ENCODE results near the gene OPA1.

Gene OPA1

DNA sequence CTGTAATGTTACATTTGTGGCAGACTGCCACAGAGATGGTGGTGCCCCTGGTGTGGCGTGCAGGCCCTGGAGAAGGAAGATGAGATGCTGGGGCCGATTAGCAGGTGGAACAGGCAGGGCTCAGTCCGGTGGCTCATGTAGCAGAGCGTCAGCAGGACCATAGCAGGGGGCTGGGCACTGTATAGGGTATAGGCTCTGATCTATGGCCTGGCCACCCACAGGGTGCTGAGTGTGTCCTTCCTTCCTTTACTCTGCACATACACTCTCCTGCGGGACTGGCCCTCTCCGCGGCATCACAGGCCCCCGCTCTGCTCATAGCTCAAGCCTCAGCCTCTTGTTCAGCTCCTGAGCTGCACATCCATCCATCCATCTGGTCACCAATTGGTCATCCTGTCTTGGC lies 143.6 kb downstream of the OPA1 start:
- DNase-seq (ENCODE audit: low spot score), result no peak

DNA sequence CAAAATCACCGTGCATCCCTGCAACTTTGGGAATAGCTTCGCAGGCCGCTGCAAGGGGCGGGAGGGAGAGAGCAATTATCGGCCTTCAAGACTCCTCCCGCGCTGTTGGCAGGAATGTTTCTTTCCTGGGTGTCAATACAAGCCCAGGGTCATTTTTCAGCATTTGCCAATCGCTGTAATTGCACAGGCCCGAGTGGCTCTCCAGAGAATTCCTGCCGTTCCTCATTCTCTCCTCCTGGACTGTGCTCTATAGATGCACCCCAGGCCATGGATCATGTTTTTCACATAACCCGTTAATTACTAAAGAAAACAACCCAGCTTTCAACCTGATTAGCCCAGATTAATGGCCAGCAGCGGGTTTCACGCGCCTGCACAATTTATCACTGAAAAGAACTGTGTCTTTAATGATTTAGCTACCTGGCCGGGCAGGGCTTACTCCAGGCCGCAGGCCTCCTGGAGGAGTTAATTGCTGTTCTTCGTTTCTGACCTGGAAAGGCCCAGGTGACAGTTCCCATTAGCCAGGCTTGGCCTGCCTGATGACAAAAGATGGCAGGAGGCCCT lies 144.3 kb downstream of the OPA1 start:
- no peak for DNase-seq (ENCODE audit: low spot score)

DNA sequence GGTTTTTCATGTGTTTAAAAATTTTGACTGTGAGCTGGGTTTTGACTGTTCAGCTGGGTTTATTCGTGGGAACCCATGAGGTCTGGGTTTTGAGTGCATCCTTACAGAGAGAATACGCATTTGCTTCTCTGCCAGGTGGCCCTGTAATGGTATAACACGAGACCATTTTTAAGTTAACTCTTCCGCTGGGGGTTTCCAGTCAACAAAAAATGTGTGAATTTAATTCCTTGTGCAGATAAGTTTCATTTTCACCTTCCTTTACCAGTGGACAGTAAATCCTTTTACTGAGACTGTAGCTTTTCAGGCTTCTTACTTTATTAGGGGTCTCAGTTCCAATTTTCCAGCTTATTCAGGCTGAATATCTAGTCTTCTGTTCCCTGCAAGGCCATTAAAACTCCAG lies 149.6 kb downstream of the OPA1 start:
- no peak for DNase-seq (ENCODE audit: low spot score)

DNA sequence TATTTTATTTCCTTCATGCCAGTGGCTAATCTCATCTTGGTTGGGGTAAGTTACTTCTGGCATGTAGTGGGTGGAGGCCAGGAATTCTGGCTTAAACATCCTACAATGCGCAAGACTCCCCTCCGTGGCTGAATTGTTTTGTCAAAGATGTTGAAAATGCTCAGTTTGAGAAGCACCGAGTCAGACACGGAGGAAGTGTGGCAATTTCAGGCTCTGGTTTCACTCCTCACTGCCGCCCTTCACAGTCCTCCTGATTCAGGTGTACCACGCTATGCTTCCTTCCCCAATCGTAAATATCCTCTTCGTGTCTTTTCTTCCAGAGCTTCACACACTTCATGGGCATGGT lies 150.7 kb downstream of the OPA1 start:
- no peak for DNase-seq (ENCODE audit: low spot score)

DNA sequence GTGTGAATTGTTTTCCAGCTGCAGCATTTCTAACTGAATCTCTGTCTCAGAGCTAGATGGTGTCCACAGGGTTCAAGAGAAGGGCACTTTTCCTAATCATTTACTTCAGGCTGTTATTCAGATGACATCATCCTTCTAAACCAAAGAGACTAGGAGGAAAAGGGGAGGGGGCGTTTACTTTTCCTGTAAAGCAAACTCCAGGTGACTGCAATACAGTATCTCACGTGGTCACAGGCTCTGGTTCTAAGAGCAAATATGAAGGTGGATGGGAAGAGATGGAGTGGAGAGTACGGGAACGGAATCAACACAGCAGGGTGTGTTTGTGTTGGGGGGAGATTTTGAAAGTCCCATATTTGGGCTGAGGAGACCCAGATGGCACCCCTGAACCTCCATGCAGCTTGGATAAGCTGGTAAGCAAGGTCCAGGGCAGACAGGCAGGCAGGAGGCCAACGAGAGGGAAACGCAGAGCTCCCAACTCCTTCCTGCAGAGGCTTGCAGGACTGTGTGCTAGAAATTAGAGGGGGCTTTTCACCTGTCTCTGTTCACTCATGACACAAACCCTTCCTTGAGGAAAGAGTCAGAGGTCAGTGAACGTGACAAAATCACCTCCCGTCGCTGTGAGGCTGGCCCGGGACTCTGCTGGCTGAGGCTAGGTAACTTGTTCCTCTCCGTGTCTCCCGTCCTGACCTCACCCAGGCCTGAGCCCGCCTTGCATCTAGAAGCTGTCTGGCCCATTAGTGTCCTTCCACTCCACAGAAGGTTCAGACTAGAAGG lies 151.2 kb downstream of the OPA1 start:
- no peak for DNase-seq (ENCODE audit: low spot score)

DNA sequence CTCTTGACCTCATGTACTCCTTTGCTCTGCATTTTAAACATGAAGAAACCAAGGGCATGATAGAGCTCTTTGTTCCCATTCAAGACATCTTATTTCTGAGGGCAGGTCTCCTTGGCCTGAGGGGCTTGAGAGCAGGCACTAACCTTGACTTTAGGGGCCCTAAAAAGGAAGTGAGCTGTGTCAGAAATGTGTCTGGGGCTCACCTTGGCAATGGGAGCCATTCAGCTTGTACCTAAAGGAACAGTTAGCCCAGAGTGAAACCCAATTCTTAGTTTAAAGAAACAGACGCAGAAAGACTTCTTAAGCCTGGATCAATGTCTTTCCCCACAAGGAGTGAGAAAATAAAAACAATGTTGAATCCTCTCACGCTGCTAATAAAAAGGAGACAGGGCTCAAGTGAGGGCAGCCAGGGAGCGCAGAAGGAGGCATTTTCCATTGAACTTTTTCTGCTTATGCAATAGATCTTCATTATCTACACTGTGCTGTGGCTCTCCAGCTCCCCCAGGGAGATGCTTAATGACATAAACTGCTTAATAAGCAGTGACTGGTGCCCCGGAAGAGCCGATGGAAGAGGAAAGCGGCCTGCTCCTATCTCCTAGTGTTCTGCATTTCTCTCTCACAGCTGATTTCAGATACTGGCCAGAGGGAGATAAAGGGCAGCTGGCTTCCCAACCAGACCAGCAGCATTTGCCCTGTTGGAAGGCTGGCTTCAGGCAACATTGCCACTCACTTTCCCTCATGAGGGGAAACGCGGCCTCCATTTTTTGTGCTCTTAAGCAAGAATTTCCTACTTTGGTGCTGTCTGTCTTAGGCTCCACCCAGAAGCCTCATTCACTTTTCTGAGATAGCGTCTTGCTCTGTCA lies 152.0 kb downstream of the OPA1 start:
- DNase-seq (ENCODE audit: low spot score), result no peak

DNA sequence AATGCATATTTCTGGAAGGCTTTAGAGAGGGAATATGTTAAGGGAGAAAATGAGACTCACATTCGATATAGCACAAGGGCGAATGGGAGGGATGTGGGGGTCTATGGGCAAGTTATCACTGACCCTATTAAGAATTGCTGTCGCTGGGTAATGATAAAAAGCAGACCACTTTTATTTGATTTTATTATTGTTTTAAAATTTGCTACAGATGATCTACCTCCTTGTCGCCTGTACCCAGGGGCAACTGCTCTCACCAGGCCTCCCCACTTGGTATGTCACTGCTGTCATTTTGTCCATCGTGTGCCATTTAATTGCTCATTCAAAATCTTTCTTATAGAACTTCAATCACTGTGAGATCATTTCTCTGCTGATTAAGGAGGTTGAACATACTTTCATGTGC lies 153.8 kb downstream of the OPA1 start:
- no peak for DNase-seq (ENCODE audit: low spot score)
